ENCODE data around the gene RFLNA. TPM values are rescaled to one million over a fixed set of nuclear protein-coding genes. Genes with fewer than 3 reads are reported as not detected.

RFLNA gene
- total and polyA plus RNA-seq, 2 of the 4 experiments (the other 2 are of a cell fraction), result not detected

GRCh38 chr12:124311292-124312109 lies 16.6 kb downstream of the RFLNA start:
- H3K27ac ChIP-seq (ENCODE audit: insufficient read depth, low read length), result no peak overlapping the region
- H2BK20ac ChIP-seq (ENCODE audit: low read depth, low read length), result no peak overlapping the region
- WGBS, 2 experiments (ENCODE audit: extremely low coverage in 2 of 2, insufficient read length in 1 of 2), result 60% methylated on average over 5 of the region's 17 CpGs; no CpG with 5 or more reads in 1 of the 2 experiments
- no peaks in the 10 kb centered on the region for H4K20me1 ChIP-seq (ENCODE audit: insufficient read depth, low read length)
- BruUV-seq (replicated peaks), result no TSS peak
- no peaks in the 10 kb centered on the region for H3K36me3 ChIP-seq (ENCODE audit: control insufficient read depth, insufficient read depth, low read length)
- H2BK5ac ChIP-seq (ENCODE audit: low read depth, low read length, poor library complexity, severe bottlenecking), result no peak overlapping the region
- no peak overlapping the region for H3K56ac ChIP-seq (ENCODE audit: extremely low read depth, insufficient read depth, low read length)
- peak overlapping the region; percentile 5 for H2AFZ ChIP-seq (replicated peaks; ENCODE audit: low read length, poor library complexity)
- intact Hi-C loops (cut with micrococcal nuclease) (no loop called here), dilution Hi-C loops (cut with HindIII; ENCODE audit: low sequenced_read_pairs, unreplicated experiment) (no loop called here), in situ Hi-C loops (cut with MboI; ENCODE audit: low sequenced_read_pairs) (no loop called here)
- peaks cover 49% of the 10 kb centered on the region for H3K27me3 ChIP-seq (ENCODE audit: control insufficient read depth, insufficient read depth, low read length)
- H2AK5ac ChIP-seq (ENCODE audit: low read depth, low read length), result no peak overlapping the region
- no peak overlapping the region for H3K23ac ChIP-seq (ENCODE audit: low read depth, low read length)
- H3K9me1 ChIP-seq (ENCODE audit: insufficient read depth, low read length), result no peaks in the 10 kb centered on the region
- no peak overlapping the region for H3K18ac ChIP-seq (ENCODE audit: low read depth, low read length)
- H4K8ac ChIP-seq (ENCODE audit: low read depth in 2 of 2, low read length in 2 of 2), result no peak overlapping the region
- H3K9me3 ChIP-seq (ENCODE audit: control insufficient read depth, insufficient read depth, low read length), result peaks cover 3% of the 10 kb centered on the region; the same call in 1 of the 2 replicates
- CTCF ChIA-PET, result no interaction called here
- TF ChIP-seq MXI1 (IDR thresholded peaks at IDR 0.05; ENCODE audit: borderline replicate concordance, low read depth, low read length), result no peak
- TF ChIP-seq CTCF (conservative IDR thresholded peaks at IDR 0.05; ENCODE audit: low read depth, low read length), result no peak
- no peak for TF ChIP-seq BHLHE40 (IDR thresholded peaks at IDR 0.05; ENCODE audit: low read depth, low read length)
- H3K4me1 ChIP-seq (ENCODE audit: control insufficient read depth, insufficient read depth, low read length), result no peaks in the 10 kb centered on the region
- POLR2A ChIA-PET (ENCODE audit: unreplicated experiment), result no interaction called here
- H2BK120ac ChIP-seq (ENCODE audit: low read depth, low read length), result no peak overlapping the region
- DNase-seq (no peak), ATAC-seq (ENCODE audit: low read depth) (no peak)
- no peak overlapping the region for H4K5ac ChIP-seq (ENCODE audit: low read depth, low read length)
- H3K9ac ChIP-seq (ENCODE audit: low read depth, low read length), result no peak overlapping the region
- no peak overlapping the region for H3K4ac ChIP-seq (ENCODE audit: low read depth, low read length)
- no peak overlapping the region for H2BK15ac ChIP-seq (ENCODE audit: low read depth, low read length)
- no peaks in the 10 kb centered on the region for H3K79me1 ChIP-seq (ENCODE audit: low read depth in 1 of 2, low read length in 2 of 2)
- H3K4me2 ChIP-seq (ENCODE audit: low read depth, low read length), result no peak overlapping the region
- no peak overlapping the region for H3K14ac ChIP-seq (replicated peaks; ENCODE audit: low read depth, low read length)
- H4K91ac ChIP-seq (ENCODE audit: insufficient read depth, low read depth, low read length), result no peak overlapping the region
- no peak overlapping the region for H2AK9ac ChIP-seq (replicated peaks; ENCODE audit: low read depth, low read length, poor library complexity)
- no peak overlapping the region for H3K4me3 ChIP-seq (ENCODE audit: insufficient read depth, low read depth, low read length)

All from IMR-90 (cell line).